Breast epithelium (tissue), 3 donors: Measurements from ENCODE around the gene SLTM.

Experiments
- CTCF ChIP-seq, 3 donors: fragments of 450-650 bp; IDR thresholded peaks; one replicate each; pipeline ENCODE4 v1.5.1; 2016 to 2017; ENCODE audit warnings: antibody characterized with exemption in 3 of 3, mild to moderate bottlenecking in 3 of 3, moderate library complexity in 3 of 3
- POLR2A ChIP-seq: fragments of 450-650 bp; IDR thresholded peaks from one replicate; pipeline ENCODE4 v1.6.1; 2016; ENCODE audit warnings: antibody characterized with exemption, mild to moderate bottlenecking, moderate library complexity

GRCh38 chr15:58900631-58901030 is 32.8 kb downstream of the SLTM start:
- TF ChIP-seq CTCF (IDR thresholded peaks at IDR 0.05) (no peak), POLR2A (no peak)
